NCI-H510A treated with DMSO at 0.1 percent for 48 hours (cell line): ENCODE data around the gene CAMTA1.

ENCODE experiments used
- DNase-seq: peaks from one replicate; lab custom pipeline; 2025; lab: John Stamatoyannopoulos, UW

CAMTA1 gene

DNA sequence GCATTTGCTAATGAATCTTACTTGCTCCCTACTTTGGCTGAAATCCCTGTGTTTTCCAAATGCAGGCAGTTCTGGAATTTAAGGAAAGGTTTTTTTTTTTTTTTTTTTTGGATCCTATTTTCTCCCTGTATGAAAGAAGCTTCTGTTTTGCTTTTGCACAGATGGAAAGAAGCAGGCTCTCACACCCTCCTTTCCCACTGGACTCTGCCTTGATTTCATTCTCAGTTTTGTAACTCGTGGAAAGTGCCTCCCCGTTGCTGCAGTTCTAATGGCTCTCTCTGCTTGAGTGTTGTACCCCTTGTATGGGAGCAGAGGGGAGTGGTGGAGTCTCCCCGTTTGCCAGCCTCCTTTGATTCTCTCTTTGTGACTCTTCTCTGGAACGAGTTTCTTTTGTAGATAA lies 291.9 kb downstream of the CAMTA1 start:
- DNase-seq, result no peak

DNA sequence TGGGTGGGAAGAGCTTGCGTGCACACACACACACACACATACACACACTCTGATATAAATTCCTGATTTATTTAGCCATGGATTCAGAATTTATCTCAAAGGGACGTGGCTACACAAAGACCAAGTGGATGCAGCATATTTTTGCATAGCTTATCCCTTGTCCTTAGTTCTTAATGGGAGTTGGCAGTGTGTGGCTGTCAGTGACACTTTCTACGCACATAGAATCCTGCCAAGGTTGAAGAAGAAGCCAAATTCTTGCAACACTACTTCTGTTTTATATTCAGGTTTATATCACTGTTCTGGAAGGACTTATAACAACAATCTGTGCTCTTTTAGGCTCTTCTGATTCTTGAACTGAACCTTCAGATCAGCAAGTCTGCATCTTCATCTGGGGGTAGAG lies 292.7 kb downstream of the CAMTA1 start:
- no peak for DNase-seq

DNA sequence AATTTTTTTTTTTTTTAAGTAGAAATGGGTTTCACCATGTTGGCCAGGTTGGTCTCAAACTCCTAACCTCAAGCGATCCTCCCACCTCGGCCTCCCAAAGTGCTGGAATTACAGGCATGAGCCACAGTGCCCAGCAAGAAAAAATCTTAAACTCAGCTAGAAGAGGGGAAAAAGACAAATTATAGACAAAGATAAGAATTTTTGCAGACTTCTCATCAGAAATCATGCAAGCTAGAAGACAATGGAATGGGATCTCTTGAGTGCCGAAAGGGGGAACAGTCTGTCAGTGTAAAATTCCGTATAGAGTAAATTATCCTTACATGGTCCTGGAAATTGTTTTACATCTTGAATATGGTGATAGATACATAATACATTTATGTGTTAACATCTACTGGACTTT lies 294.4 kb downstream of the CAMTA1 start:
- DNase-seq, result no peak

DNA sequence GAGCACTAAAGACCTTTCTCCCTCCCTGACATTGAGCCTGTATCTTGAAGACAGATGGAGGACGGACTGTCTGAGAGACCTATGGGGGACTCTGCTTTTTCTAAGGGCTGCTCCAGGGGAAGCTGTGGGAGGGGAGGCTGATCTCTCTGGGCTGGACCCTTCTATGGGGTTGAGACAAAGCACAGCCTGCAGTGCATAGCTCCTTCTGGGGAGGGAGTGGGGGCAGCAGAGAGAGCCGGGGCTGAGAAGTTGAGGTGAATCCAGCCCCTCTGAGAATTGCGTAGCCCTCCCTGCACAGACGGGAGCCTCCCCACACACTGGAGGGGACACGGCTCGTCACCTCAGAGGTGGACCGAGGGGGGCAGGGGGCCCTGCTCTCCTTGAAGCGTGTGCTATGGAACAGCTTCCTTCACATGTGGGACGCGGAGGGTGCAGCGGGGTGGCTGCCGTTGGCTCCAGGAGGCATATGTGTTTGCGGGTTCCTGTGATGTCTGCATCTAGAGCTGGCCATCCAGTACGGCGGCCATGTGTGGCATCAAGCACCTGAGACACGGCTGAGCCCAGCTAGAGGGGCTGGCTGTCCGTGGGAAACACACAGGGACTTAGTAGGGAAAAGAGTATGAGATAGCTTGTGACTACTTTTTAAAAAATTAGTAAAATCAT lies 299.1 kb downstream of the CAMTA1 start:
- DNase-seq, result no peak

DNA sequence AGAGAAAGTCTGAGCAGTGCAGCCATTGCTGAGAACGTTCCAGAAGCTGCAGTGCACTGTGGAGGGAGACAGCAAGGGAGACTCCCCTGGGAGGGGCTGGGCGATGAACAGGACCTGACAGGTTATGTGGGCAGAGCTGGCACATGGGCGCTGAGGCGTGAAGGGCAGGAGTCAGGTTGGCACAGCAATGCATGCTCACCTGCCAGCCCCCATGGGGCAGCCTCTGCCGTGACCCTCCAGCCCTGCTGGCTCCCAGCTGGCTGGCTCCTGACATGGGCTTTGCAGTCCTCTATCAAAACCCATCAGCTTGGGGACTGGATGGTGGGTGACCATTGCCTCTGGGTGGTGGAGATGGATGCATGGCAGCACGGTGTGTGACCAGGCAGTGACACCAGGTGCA lies 300.3 kb downstream of the CAMTA1 start:
- no peak for DNase-seq

DNA sequence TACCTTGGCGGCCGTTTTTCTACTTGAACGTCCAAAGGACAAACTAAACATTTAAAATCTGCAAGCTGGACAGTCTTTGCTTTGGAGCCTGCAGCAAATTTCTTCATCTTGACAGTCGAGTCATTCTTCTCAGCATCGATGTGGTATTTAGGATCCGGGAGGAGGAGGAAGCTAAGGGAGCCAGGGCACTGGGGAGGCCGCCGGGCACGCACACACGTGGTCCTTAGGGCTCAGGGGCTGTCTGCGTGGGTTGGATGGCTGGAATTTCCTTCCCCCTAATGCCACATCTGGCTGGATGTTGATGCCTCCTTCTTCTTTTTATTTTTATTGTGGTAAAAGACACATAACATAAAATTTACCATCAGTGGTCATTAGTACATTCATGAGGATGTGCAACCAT lies 300.9 kb downstream of the CAMTA1 start:
- DNase-seq, result no peak

DNA sequence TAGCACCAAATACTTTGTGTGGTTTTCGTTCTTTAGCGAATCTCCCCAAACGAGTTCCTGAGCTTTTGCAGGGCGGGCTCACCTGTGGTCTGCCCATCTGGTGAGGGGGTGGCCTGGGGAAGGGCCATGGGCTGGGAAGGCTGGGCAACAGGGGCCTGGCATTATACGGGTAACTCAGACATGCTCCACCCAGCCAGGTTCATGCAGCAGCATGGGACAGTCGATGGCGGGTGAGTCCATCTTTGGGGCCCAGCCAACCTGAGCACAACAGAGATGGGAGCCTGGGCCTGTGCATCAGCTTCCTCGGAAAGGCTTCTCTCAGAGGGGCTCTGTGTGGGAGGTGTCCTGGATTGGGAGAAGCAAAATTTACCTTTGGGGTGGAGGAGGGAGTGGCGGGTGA lies 302.6 kb downstream of the CAMTA1 start:
- no peak for DNase-seq

DNA sequence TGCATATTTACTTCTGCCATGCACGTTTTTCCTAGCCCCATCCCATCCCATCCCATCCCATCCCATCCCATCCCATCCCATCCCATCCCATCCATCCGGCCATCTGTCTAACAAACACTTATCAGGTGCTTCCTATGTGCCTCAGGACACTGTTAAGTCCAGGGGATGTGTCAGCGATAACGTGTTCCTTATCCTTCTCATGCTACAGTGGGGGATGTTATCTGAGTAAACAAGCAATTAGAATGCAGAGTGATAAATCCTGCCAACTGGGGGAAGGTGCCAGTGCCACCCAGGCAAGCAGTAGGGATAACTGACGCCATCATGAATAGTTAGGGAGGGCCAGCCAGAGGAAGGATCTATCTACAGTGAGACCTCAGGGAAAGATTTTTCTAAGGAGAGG lies 304.2 kb downstream of the CAMTA1 start:
- DNase-seq, result no peak

DNA sequence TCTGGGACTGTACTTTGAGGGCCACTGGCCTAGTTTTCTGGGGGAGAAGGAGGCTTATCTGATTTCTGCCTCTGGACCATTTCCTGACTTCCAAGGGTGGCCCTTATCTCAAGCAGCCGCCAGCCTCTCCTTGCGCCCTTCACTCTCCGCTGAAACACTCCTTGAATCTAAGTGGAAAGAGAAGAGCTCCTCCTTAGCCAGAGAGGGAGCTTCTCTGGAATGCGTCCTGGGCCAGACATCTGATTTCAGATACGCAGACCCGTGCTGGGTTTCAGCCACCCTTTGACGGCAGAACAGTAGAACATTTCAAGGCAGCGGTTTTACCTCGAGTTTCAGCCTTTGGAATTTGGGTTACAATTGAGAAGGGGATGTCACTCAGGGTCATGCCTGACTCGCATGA lies 308.0 kb downstream of the CAMTA1 start:
- no peak for DNase-seq

DNA sequence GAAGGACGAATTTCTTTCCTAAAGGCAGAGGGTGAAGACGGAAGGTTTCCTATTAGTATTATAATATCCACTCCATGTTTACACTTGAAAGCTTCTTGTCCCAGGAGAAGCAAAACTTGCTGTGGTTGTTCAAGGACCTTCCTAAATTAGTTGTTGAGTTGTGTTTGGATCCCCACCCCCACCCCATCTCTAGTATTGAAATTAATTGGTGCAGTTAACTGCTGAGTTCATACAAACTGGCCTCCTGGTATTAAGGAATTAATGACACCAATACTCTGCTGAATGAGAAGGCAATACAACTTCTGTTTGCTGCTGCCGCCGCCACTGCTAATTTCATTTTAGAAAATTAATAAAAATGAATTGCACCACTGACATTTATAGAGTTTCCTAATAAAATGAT lies 308.8 kb downstream of the CAMTA1 start:
- no peak for DNase-seq

DNA sequence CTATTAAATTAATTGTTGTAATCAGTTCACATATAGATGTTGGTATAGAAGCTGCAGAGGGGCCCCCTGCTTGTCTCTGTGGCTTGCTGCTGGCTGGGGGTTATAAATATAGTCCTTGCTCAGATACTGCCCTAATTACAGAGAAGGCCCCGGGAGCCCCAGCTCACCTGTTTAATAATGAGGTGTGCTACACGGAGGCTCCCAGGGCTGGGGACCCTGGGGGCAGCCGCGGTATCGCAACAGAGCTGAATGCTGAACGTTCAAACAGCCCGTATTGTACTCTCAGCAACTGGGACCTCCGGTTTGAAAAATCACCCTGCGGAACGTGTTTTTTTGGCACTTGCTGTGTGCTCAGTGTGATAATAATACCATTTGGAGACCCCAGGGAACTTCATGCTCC lies 309.3 kb downstream of the CAMTA1 start:
- DNase-seq, result no peak

DNA sequence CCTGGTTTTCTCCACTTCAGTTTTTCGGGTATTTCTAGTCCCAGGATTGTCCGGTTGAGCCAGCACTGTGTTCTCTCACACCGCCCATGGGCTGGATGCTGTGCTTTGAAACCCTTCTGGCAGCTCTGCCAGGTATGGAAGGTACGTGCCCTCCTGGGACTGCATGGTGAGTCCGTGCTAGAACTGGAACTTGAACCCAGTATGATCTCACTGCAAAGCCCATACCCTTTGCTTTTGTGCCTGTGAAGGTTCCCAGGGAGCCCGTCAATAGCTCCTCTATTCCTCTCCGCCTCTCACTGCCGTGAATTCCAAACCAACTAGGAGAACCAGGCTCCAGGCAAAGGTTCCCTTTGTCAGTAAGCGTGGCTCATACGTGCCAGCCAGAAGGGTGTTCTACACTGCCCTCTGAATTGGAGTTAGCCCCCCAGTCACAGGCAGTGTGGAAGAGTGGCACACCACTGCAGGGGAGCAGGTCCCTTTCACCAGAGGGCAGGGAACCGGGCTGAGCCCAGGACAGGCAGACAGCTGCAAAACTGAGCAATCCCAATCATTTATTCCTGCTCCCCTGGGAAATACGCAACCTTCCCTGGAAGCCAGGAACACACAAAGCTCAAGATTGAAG lies 310.2 kb downstream of the CAMTA1 start:
- DNase-seq, result no peak

DNA sequence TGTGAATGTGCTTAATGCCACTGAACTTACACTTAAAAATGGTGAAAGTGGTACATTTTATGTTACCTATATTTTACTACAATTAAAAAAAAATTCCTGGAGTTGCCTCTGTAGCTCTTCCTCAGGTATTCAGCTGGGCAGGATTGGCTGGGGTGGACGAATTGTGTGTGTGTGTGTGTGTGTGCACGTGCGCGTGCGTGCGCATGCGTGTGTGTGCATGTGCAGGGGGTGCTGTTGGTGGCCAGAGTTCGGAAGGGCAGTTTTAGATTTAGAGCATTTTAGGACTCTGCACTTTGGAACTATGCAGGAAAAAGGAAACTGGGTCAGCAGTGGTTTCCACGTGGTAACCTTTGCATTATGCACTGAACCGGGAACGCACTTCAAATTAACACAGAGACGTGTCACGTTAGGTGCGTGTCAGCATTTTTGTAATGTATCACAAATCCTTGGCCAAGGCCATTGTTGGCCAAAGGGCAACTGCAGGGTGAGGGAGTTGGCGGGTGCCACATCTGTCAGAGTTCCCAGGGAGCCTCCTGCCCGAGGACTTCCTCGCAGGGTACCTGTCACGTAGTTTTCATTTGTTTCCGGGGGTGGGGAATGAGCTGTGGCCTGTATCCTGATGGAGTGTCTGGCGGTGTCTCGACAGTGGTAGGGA lies 312.8 kb downstream of the CAMTA1 start:
- DNase-seq, result no peak

DNA sequence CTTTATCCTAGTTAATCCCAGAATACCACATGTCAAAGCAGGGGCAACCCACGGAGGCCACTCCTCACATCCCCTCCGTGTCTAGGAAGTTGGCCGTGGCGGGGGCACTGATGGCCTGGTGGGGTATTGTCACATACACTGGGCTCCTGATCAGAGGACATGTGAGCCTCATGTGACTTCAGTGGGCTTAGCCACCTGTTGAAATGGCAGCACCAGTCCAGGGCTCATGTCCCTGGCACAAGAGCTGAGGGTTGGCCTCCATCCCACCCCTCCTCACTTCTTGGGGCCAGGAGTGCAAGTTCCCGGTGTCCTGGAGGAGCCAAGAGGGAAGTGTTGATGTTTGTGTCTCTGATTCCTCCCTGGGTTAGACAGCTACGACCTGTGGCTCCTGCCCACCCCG lies 313.4 kb downstream of the CAMTA1 start:
- no peak for DNase-seq

DNA sequence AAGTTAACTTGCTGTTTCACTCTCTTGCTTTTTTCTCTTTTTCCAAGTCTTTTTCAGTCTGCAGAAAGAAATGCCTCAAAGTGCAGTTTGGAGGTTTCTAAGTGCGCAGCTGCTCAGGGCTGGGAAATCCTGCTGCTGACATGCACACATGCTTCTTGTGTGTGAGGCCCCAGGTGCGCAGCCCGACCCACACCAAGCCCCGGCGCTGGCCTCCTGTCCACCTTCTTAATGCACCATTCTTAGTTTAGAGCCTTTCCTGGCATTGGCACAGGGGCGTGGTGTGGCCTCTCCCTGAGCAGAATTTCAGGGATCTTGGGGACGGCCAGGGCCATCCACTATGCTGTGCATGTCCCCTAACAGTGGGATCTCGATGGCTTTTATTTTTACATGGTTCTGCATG lies 315.2 kb downstream of the CAMTA1 start:
- no peak for DNase-seq

DNA sequence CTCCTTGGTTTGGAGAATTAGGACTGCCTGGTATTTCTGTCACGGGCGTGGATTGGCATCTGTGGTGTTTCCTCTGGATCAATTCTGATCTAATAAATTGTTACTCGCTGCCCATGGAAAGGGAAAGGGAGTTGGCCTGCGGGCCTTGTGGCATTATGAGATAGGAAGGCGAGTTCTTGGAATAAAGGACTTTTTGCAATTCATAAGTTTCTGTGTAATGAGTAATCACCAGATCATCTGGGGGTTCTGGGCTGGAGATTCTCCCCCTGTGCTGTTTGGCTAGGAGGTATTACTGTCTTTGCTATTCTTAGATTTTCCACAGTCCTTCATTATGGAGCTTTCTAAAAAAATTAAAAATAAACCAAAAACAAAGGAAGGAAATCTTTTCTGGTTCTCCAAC lies 315.9 kb downstream of the CAMTA1 start:
- DNase-seq, result no peak

DNA sequence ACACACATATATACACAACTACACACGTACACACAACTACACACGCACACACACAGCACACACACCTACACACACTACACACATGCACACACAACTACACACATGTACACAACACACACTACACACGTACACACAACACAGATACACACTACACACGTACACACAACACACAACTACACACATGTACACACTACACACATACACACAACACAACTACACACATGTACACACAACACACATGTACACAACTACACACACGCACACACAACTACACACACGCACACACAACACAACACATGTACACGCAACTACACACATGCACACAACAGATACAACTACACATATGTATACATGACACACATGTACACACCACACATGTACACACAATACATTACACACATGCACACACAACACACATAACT lies 318.1 kb downstream of the CAMTA1 start:
- no peak for DNase-seq

DNA sequence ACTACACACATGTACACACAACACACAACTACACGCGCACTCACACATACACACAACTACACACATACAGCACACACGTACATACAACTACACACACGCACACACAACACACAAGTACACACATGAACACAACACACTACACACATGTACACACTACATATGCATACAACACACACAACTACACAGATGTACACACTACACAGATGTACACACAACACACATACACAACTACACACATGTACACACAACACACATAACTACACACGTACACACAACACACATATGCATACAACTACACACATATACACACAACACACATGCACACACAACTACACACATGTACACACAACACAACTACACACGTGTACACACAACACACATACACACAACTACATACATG lies 318.6 kb downstream of the CAMTA1 start:
- no peak for DNase-seq

DNA sequence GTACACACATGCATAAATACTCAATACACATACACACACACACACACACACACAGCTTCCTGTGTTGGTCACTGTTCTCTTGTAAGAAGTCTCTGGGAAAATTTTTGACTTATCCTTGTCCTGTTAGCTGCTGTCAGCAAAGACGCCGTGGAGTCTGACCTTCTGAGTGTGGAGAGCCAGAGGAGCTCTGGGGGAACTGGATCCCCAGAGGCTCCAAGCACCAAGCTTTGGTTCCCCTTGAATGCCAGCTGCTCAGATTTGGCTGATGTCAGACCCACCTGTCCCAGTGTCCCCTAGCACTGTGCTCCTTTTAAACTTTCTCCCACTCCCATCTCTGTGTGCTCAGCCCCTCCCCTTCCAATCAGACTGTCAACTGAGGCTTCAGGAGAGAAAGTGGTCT lies 319.1 kb downstream of the CAMTA1 start:
- no peak for DNase-seq

DNA sequence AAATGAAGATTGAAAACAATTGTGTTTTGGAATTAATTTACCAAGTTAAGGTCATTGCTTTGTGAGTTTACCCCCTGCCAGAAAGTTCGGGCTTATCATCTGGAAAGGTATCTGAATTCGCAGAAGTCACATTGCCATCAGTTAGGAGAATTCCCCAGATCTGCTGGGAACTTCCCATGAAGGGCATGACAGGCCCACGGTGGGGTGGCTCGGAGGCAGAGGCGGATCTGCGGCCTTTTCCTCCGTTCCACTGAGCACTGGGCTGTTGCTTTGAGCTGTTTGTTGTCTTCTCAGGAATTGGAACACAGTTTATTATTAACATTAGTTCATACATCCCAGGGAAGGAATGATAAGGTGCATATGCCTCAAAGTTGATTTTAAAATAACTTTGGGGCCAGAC lies 320.0 kb downstream of the CAMTA1 start:
- DNase-seq, result no peak

DNA sequence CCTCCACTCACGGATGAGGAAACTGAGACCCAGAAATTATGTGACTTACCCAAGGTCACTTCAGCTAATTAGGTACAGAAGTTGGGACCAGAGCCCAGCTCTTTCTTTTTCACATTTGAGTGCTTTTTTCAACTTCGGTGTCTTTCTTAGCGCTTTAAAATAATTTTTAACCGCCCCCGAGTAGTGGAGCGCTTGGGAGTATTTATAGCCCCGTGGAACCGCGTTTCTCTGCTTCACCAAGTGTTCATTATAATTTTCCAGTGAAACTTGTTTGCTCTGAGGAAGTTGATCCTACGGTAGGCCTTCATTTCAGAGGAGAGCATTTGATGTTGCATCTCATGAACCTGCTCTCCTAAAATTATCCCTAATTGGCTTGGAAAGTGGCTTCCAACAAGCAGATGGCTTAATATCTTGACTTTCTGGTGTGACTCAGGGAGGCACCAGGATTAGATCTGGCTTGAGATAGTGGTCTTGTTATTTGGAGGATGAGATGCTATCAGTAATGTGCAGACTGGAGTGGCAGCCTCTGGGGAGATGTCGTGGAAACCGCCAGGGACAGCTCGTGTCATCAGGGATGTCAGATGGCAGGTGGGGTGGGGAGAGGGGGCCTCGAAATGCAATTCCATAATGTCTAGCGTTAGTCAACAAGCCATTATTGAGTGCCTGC lies 321.3 kb downstream of the CAMTA1 start:
- no peak for DNase-seq

DNA sequence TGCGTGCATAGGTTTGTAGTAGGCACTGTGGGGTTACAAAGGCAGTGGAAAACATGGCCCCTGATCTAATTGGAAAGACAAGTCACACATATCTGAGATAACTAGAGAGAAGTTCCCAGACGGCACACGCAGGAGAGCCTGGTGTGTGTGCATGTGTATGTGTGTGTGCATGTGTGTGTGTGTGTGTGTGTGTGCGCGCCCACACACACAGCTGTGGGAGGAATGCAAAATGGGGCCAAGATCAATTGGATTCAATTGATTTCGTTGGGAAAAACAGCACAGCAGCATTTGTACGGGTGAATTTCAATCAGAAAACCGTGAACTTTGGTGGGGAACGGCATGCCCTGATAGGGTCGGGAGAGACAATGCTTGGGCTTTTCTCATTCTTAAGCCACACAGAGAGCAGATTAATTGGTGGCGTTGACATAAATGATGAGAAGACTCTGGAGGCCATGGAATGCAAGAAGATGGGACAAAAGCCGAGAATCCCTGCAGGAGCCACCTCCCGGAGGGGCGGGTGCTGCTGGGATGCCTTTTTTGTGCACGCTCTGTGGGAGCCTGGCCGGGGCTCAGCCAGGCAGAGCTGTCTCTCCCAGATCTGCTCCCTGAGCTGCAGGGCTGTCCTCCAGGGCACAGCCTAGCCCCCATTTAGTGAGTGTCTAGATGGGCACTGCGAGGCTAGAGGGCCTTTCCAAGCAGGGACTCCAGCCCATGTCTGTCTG lies 322.0 kb downstream of the CAMTA1 start:
- no peak for DNase-seq

DNA sequence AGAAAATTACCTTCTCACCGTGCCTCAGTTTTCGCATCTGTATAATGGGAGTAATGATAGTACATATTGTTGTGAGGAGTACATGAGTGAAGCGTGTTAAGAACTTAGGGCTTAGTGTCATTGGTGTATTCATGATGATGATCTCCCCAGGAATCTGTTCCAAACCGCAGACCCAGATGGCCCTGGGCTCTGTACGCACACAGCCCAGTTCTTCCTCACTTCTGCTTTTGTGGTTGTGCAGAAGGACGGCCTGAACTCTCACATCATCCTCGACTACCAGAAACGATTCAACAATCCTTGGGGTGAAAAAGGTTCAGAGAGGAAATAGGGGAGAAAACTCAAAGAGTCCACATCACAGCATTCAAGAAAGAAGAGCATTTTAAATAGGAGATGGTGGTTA lies 323.0 kb downstream of the CAMTA1 start:
- DNase-seq, result no peak
